COLO668 (cell line): ENCODE results near the gene IRX6.

Experiments
- DNase-seq: peaks from one replicate; lab custom pipeline; 2025; ENCODE audit not compliant: unreplicated experiment; lab: John Stamatoyannopoulos, UW

Gene IRX6

DNA sequence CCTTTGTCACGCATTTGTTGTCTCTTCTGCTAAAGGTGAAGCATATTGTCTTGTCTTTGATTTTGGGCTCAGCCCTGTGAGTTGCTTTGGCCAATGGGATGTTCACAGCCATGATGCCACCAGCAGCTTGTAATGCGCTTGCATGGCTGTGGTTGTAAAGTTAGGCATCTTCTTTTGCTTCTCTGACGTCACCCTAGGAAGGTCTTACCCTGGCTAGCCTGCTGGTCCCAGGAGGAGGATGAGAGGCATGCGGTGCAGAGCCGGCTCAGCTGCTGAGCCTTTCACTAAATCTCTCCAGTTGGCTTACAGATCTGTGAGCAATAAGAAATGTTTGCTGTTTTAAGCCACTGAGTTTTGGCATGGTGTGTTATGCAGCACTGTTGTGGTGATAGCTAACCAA lies 40.8 kb downstream of the IRX6 start:
- DNase-seq, result no peak

DNA sequence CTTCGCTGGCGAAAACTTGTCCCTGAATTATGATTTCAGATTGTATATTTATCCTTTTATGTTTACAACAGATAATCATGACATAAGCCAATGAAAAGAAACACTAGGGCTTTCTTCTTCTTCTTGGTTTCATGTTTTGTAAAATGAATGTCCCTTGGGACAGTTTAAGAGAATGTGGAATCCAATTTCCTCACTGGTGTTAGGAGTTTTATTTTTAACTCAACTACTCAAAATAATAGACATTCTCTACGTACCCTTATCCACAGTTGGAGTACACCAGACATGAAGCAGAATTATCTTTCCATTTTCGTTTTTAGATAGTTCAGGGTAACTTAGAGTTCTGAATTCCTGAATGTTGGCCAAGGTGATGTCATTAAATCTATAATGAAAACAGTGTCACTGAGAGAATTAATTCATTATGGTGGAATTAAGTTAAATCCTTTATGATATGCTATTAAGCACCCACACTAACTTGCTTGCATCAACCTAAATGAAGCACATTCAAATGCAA lies 43.4 kb downstream of the IRX6 start:
- DNase-seq, result no peak

DNA sequence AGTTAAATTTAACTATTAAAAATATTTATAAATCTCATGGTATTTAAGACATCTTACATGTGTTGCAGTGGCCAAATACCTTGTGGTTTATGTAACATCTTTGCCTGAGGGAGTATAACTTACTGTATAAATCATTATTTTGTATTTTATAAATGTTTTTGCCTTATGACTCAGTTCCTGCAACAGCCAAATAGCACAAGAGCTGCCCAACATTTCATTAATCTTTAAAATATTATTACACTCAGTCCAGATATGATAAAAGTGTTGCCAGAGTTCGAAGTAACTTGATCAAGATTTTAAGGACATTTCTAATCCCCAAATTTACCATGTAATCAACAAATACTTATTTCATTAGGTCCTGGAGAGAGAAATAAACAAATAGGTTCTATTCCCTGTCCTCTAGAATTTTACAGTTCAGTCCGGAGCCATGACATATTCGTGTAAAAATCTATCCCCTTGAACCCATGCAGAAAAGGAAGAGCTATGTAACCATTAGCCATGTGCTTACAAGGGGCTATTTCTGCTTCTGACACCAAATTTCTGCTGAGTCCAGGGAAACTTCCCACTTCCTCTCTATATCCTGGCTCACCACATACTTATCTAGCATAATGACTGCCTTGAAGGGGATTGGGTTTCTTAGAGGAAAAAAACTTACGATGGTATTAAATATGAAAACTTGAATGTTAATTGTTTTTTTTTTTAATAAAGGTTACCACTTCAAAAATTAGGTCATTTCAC lies 44.0 kb downstream of the IRX6 start:
- DNase-seq, result no peak

GRCh38 chr16:55369151-55369550 lies 45.1 kb downstream of the IRX6 start:
- no peak for DNase-seq

- peak; percentile 12 for DNase-seq
Measured at GRCh38 chr16:55370762-55371482, 46.9 kb downstream of the IRX6 start.

GRCh38 chr16:55372792-55373488 lies 48.9 kb downstream of the IRX6 start:
- no peak for DNase-seq

DNA sequence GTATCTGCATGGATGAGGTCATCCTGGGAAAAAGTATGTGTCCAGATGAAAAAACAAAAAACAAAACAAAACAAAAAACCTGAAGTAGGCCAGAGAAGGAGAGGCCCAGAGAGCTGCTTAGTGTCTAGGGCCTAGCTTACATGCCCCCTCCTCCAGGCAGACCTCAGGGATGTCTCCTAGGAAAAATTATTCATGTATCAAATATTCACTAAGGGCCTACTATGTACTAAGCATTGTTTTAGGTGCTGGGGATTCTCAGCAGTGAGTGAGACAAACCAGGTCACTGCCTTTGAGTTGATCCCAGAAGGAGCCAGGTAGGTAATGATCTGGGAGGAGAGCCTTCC lies 49.5 kb downstream of the IRX6 start:
- DNase-seq, result no peak

DNA sequence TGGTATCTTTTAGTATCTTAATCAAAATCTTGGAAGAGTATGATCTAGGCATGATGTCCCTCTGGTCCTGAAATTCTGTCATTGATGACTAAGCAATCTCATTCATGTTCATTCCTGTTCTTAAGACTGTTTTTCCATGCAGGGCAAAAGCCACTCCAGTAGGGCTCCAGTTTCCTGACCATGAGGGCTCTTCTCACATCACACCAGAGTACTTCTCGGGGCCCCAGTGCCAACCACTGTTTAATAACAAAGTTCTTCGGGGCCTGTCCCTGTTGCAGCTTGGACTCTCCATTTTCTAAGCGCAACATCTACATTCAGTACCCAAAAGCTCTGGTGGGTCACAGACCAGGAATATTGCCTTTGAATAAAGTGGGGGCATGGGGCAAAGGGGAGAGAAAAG lies 52.0 kb downstream of the IRX6 start:
- no peak for DNase-seq

GRCh38 chr16:55376567-55377167 lies 52.7 kb downstream of the IRX6 start:
- DNase-seq, result no peak

DNA sequence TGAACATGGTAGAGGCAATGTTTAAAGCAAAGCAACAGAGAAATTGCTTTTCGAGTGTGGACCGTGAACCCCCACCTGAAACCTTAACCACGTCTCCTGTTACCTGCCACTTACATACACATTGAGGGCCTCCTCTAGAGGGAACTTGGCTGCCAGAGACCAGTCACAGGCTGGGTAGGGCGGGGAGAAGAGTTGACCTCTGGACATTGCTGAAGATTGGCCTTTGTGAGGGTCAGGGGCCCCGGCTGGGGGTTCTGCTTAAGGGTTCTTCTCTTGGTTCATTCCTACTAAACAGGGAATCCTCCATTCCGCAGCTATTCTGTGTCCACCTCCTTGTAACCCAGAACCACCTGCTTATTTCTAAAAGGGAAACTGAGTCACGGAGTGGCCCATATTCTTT lies 53.8 kb downstream of the IRX6 start:
- DNase-seq, result no peak

GRCh38 chr16:55378616-55379015 lies 54.6 kb downstream of the IRX6 start:
- no peak for DNase-seq

DNA sequence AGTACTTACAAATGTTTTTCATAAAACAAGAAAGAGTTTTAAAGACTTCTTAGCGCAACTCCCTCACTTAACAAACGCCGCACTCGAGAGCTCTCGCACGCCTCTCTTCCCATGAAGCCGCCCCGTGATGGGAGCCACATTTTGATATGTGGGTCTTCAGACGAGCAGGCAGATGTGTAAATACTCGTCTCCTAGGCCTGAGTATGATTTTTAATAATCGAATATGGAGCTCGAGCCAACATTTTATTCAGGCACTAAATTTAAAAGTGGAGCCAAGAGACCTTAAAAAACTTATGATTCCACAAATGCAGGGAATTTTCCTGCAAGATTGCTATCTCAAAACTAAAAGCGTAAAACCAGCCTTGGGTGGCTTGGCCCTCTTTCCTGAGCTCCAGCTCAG lies 55.4 kb downstream of the IRX6 start:
- DNase-seq, result no peak

DNA sequence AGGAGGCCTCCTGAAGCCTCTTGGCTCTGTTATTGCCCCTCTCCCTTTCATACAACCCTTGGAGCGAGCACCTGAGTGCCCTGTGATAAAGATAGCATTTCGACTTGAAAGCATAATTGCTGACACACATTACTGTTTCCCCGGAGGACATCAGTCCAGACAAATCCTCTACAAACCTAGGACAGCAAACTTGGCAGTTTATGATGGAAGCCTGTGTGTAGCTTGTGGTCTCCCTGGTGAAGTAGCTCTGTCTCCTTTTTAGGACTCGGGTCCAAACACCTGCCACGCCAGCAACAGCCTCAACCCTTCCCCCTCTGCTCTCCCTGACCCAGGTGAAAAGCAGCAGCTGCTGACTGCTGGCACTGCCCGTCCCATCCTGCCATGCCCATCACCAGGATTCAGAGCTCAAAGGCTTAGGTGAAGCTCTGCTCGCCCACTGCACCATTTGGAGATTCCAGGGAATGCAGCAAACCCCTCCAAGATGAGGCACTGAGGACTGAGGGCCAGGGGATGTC lies 55.9 kb downstream of the IRX6 start:
- no peak for DNase-seq
